ENCODE results near the gene MX1.

MX1 gene

DNA sequence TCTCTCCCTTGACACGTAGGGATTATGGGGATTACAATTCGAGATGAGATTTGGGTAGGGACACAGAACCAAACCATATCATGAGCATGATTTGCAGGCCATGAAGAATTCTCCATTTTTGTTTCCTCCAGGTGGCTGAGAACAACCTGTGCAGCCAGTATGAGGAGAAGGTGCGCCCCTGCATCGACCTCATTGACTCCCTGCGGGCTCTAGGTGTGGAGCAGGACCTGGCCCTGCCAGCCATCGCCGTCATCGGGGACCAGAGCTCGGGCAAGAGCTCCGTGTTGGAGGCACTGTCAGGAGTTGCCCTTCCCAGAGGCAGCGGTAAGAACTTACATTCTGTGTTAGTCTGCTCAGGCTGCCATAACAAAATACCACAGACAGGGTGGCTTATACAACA, 9.7 kb downstream of the MX1 start:
- no peak for DNase-seq

DNA sequence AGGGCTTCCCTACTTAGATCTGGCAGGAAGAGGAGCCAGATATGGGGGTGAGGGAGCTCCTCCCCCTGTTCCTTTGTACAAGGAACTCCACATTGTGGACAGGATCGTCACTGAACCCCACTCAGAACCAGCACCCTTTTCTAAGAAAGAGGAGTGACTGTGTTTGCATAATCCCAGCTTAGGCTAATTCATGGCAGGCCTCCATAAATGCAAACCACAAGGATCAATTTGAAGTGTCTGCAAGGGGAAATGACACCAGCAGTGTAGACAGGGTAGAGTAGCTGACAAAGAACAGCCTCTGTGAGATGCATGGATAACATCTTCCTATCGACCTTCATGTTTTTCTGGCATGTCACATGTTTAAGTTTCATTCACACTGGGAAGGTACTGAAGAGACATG, 11.7 kb downstream of the MX1 start:
- no peak for DNase-seq

DNA sequence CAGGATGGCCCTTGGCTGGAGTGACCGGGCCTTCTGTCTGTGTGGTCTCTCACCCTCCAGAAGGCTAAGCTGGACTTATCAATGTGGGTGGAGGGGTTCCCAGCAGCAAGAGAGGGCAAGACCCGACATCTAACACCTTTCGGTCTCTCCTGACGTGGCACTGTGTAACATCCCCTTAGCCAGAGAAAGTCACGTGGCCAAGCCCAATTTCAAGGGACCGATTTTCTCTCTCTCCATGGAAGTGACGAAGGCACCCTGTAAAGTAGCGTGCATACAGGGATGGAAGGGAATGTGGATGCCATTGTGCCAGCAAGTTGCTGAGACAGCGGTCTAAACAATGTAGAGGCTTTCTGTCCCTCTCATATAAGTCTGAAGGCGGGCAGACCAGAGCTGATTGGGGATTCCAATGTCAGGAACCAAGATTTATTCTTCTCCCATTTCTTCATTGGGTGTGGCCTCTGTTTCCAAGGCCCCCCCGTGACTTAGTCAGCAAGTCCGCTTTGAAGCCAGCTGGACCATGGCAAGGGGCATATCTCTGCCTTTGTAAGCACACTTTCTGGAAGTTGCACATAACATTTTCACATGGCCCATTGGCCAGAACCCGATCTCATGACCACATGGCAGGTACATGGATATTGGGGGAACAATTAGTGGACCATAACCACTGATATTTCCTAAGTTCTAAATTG, 12.5 kb downstream of the MX1 start:
- DNase-seq = no peak

DNA sequence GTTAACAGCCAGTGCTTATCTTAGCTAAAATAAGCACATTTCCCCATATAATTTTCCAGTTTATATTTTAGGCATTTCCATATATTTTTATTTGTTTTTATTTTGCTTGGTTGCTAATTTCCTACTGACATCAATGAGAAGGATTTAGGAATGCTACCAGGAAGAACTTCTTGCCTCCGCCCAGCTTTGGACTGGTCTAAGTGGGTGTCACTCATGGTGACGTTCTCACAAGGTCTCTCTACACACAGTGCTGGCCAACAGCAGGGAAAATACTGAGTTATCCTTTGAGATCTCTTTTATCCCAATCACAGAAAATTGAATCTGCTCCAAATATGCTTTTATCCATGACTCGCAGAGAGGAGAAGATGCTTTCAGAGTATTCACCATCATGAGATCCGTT, 13.2 kb downstream of the MX1 start:
- DNase-seq = no peak

DNA sequence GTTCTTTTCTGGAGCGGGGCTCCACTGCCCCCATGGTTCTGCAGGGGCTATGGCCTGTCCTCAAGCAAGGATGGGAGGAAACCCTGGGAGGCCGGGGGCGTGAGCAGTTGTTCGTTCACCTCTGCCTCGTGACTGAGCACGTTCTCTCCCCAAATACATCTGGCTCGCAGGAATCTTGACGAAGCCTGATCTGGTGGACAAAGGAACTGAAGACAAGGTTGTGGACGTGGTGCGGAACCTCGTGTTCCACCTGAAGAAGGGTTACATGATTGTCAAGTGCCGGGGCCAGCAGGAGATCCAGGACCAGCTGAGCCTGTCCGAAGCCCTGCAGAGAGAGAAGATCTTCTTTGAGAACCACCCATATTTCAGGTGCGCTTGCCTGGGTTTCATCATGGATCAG, 15.5 kb downstream of the MX1 start:
- DNase-seq = no peak

DNA sequence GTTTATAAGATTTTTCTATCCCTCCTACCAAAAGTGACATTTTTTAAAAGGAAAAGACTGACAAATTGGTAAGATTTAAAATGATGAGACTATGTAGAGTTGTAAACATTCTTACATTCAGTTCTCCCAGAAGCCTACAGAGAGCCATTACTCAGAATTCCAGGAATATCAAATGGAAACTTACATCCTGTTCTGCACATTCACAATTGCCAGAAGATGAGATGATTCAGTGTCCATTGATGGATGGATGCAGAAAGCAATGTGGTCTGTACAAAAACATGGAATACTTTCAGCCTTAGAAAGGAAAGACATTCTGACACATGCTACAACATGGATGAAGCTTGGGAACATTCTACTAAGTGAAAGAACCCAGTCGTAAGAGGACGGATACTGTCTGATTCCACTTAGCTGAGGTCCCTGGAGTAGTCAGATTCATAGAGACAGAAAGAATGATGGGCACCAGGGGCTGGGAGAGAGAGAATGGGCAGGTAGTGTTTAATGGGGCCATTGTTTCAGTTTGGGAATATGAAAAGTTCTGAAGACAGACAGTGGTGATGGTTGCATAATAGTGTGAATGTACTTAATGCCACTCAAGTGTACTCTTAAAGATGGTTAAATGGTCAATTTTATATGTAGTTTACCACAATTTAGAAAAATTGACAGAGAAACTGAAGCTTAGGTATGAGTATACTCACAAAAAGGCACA, 16.6 kb downstream of the MX1 start:
- DNase-seq = no peak

DNA sequence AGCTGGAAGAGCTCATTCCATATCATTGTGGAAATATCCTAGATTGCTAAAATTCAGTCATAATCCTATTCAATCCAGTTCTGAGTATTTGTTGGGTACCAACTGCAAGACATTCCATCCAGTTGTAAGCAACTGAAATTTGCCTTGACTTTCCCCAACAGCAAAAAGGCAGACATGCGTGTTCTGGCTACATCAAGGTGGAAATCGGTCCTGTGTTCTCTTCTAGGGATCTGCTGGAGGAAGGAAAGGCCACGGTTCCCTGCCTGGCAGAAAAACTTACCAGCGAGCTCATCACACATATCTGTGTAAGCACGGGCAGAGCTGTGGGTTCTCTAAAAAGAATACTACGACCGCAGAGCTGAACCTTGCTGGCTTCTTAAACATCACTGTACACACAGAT, 17.5 kb downstream of the MX1 start:
- DNase-seq = no peak

DNA sequence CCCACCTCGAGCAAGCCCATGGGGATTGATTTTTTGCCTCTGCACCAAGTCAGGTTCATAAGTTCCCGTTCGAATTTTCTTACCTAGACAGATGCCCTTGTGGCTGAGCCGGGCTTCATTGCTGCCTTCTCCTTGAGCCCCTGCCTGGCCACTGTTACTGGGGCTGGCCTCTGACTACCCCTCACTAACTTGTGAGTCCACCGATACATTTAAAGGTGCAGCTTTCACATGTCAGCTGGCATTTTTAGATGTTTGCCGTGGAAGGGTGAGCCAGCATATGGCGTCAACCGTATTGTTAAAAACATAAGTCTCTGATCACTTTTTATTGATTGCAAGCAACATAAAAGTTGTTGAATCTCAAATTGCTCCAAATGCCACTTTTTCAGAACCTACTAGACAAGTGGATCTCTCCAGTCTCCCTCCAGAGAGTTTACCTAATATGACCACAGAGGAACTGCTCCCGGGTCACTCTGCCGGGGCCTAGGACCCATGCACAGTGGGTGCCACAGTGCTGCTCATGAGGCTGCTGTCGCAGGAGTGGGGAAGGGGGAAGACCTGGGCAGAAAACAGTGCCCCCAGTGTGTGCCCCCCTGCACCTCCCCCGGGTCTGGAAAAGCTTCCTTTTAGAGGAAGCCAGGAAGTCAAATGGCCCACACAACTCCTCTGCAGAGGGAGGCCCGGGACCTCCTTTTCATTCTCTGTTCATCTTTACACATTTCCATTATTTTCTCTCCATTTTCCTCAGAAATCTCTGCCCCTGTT, 18.8 kb downstream of the MX1 start:
- no peak for DNase-seq

DNA sequence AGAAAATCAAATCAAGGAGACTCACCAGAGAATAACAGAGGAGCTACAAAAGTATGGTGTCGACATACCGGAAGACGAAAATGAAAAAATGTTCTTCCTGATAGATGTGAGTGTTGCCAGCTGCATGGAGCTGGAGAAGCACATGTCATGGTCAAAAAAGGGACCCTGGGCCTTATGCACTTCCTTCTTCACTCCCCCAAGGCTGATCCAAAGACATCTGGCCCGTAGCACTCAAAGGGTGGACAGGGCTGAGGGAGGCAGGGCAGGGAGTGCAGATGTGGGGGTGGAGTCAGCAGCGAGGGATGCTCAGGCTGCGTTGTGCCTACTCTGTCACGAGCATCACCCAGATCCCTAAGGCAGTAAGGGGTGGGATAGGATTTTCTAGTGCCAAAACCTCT, 19.4 kb downstream of the MX1 start:
- DNase-seq = no peak

DNA sequence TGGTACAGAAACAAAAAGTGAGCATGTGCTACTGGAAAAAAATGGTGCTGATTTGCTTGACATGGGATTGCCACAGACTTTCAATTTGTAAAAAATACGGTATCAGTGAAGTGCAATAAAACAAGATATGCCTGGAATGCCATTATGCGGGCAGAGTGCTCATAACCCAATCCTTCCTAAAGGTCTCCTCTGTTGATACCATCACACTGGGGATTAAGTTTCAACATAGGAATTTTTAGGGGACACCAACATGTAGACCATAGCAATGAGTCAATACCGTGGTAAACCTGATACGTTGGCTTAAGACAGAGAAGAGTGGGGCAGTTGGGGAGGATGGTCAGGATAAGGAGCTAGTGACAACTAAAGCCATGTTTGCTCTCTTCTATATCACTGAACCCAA, 20.5 kb downstream of the MX1 start:
- no peak for DNase-seq

DNA sequence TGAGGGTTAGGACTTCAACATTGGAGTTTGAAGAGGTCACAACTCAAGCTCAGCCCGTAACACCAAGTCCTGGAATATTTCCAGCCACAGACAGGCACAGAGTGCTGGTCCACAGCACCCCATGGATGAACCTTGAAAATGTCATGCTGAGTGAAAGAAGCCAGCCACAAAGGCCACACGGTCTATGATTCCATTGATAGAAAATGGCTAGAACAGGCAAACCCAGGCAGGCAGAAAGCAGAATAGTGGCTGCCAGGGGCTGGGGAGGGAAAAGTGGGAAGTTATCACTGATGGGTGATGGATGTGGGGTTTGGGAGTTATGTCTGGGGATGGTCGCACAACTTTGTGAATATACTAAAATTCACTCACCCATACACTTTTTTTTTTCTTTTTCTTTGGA, 21.3 kb downstream of the MX1 start:
- no peak for DNase-seq

DNA sequence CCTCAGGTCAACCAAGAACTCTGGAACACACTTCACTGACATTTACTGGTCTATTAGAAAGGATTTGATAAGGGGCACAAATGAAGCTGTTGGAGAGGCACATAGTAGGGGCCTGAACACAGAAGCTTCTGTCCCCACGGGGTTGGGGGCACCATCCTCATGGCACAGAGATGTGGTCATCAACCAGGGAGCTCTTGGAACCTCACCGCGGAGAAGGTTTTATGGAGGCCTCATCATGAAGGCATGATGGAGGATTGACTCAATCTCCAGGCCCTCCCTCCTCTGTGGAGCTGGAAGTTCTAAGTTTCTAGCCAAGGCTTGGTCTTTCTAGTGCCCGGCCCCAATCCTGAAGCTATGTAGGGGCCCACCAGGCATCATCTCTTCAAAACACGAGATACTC, 23.6 kb downstream of the MX1 start:
- no peak for DNase-seq

DNA sequence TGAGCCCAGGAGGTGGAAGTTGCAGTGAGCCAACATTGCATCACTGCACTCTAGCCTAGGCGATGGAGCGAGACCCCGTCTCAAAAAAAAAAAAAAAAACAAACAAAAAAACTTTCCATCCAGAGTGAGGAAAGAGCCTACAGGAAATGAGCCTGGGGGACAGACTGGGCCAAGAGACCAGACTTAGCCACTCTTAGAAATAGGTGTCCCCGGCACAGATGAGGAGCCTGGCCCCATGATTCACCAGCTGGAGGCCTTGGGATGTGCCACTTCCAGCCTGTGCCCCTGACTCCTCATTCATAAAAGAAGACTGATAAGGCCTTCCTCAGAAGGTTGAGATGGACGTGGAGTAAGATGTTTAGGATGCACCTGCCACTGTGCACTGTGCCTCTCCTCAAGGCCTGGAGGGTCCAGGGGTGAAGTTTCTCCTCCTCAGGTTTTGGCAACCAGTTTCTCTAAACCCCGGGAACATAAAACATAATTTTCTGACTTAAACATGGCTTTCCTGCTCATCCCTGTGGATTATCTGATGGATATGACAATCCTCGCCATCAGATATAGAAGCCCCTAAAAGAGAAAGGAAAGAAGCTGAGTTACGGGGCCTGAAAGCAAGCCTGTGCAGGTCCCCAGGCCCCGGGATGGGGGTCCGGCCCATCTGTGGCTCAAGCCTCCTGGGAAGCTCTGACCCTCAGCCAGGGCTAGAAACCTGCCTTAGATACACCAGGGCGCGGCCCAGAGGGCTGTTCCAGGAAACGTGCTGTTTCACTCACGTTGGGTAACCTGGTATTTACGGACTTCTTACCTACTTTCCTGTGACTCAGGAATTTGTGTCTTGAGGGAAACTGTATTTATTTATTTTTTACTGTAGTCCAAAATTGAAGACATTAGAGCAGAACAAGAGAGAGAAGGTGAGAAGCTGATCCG, 26.0 kb downstream of the MX1 start:
- no peak for DNase-seq

DNA sequence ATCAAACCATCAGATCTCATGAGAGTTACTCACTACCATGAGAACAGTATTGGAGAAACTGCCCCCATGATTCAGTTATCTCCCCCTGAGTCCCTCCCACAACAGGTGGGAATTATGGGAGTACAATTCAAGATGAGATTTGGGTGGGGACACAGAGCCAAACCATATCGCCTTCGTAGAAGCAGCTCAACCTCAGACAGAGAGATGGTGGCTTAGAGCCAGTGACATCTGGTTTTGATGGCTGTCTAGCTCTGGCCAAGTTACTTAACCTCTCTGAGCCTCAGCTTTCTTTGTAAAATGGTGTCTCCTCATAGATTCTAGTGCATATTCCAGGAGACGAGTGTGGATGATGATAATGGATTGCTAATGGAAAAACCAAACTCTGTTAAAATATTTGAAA, 27.2 kb downstream of the MX1 start:
- no peak for DNase-seq

DNA sequence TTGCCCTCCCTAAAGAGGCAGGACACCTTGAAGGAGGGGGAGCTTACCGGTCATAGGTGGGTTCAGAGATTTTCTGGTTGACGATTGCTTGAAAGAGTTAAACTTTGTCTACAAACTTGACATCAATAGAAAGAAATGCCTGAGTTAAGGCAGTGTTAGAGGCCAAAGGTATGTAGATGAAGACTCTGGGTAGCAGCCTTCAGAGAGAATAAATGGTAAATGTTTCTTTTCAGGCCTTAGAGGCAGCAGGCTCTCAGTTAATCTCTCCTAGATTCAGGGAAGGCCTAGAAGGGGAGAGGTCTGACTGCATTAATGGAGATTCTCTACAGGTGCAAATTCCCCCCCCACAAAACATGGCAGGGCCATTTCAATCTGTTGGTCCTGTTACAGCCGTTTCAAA, 27.7 kb downstream of the MX1 start:
- no peak for DNase-seq

DNA sequence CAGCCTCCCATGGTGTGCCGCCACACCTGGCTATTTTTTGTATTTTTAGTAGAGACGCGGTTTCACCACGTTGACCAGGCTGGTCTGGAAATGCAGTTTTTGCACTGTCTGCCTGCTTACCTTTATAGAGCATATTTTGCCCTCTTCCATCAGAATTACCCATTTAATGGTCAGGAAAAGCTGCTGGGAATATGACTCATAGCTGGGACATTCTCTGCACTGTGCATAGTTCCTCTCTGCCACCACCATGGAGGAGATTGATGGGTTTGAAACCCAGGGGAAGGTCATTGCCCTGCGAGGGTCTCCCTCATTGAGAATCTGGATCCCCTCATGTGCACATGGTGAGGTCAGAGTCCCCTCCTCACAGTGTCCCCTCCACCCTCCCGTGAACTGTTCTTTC, 32.1 kb downstream of the MX1 start:
- no peak for DNase-seq

DNA sequence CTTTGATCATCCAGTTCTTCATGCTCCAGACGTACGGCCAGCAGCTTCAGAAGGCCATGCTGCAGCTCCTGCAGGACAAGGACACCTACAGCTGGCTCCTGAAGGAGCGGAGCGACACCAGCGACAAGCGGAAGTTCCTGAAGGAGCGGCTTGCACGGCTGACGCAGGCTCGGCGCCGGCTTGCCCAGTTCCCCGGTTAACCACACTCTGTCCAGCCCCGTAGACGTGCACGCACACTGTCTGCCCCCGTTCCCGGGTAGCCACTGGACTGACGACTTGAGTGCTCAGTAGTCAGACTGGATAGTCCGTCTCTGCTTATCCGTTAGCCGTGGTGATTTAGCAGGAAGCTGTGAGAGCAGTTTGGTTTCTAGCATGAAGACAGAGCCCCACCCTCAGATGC, 32.5 kb downstream of the MX1 start:
- no peak for DNase-seq

DNA sequence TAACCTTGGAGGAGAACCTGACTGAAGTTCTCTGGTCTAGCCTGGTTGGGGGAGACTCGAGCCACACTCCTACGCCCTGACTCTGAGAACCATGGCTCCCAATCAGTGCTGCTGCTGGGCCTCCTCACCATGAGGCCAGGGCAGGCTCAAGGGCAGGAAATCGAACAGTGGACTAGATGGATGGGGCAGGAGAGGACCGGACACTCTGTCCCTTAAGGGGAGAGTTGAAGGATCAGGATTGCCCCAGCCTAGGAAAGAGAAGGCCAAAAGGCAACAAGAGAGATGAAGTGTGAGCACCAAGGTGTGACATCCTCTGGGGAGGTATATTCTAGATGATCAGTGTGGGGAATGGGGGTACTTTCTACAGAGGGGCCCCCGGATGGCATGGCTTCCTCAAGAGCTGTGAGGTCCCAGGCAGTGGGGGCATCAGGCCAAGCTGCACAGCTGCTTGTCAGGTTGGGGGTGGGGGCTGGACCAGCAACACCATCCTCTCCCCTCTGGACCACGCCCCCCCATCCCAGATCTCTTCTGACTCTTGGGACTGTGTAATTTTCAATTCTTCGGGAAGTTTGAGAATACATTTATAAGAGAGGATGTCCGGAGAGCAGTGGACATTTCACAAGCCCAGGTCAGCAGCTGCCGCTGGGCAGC, 34.0 kb downstream of the MX1 start:
- no peak for DNase-seq

DNA sequence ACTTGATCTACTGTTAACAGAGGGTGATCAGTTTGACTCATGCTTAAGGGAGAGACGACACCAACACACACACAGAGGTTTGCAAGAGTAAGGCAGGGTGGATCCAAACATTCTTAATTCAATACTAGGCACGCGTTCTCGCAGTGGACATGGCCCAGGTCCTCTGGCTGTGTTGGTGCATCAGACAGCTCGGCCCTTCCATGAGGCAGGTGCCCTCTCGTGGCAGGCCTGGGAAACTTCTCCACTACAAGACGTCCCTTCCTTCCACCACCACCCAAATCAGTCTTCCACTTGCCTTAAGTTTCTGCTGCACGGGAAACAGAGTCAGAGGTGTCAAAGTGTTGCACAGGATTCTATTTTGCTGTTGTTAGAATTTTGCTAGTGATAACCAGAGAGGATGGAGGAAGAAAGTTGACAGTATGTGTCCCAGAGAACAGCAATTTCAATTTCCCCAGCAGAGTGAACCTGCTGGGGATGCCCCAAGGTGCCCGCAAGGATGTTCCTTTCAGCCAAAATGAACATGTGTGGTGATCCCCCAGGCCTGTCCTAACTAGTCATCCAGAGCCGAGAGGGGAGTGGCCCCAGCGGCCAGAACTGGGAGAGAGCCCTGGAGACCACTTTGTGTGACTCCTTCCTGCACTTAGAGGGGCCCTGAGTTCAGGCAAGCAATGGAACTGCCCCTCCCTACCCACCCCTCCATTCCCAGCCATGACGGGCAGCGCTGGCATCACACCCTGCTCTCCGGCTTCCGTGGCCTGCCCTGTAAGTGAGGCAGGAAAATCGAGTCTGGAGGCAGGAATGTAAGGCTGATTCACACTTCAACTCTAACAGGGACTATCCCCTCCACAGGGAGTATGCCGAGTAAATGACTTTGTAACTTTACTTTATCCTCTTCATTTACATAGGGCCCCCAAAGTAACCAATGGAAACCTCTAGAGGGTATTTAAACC, 34.8 kb downstream of the MX1 start:
- DNase-seq = peak; percentile 4

DNA sequence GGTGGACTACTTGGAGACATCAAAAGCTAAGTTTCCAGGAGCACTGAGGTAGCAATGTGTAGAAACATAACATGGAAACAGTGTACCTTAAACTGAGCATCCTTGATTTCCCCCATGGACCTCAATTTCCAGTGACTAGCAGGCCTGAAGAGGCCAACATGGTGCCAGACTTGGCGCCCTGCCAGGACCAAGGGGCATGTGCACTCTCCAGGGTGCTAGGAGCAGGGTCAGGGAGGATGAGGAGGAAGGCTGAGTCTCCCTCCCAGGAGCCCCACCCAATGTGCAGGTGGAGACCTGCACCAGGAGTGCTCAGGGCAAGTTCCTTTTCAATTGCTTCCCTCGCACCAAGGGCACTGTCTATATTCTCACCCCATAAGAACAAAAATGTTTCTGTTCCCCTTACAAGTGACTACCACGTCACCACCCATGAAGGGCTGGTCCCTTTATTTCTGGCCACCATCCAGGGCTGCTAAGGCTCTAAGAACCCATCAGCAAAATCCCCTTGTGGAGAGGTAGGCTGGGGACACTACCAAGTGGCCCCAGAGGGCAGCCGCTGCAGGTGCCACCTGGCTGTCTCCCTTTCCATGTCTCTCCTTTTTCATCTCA, 39.2 kb downstream of the MX1 start:
- no peak for DNase-seq
